Stimulated activated CD4-positive, alpha-beta T cell treated with anti-CD3 and anti-CD28 coated beads, Interleukin-1b, Interleukin-23, amount 100 ng/mL, for 24 hours (primary cell): ENCODE data around the gene FIGNL2.
"Not testable (repeated sequence)": the region's sequence is repeated elsewhere in the genome, so short reads cannot be mapped to it uniquely, and the experiment has no call there.

Experiments
- DNase-seq, 4 experiments: peaks; one replicate each; pipeline ENCODE4 v3.0.0-alpha.2; 2020; ENCODE audit warnings: low read depth in 4 of 4, low spot score in 1 of 4

Gene FIGNL2, protein sequence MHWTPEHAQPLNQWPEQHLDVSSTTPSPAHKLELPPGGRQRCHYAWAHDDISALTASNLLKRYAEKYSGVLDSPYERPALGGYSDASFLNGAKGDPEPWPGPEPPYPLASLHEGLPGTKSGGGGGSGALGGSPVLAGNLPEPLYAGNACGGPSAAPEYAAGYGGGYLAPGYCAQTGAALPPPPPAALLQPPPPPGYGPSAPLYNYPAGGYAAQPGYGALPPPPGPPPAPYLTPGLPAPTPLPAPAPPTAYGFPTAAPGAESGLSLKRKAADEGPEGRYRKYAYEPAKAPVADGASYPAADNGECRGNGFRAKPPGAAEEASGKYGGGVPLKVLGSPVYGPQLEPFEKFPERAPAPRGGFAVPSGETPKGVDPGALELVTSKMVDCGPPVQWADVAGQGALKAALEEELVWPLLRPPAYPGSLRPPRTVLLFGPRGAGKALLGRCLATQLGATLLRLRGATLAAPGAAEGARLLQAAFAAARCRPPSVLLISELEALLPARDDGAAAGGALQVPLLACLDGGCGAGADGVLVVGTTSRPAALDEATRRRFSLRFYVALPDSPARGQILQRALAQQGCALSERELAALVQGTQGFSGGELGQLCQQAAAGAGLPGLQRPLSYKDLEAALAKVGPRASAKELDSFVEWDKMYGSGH

DNA sequence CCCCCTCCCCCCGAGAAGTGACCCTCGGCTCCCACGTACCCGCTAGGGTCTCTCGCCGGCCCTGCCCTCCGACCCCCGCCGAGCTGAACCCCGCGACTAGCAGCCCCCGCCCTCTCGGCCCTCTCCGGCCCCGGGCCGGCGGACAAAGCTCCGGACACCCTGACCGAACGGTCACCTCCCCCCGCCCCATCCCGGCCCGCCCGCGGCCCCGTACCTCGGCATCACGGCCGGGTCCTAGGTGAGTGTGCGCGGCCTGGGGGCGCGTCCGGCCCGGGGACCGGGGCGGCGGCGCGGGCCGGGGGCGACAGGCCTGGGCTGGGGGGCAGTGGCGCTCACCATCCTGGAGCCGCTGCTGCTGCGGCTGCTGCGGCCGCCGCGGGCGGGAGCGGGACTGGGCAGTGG lies at the start of gene FIGNL2:
TSS of gene FIGNL2 (minus strand) at position 393 of the 402 bp plus-strand sequence. CDS start 26,305 bp downstream, outside the sequence.
- no peak for DNase-seq

- DNase-seq = no peak
These were observed 48.7 kb upstream of the FIGNL2 start for GRCh38 chr12:51897181-51897580.

- DNase-seq = no peak
These were observed 47.7 kb upstream of the FIGNL2 start for GRCh38 chr12:51896236-51896635.

GRCh38 chr12:51895378-51896135 lies 47.0 kb upstream of the FIGNL2 start:
- DNase-seq = no peak

DNA sequence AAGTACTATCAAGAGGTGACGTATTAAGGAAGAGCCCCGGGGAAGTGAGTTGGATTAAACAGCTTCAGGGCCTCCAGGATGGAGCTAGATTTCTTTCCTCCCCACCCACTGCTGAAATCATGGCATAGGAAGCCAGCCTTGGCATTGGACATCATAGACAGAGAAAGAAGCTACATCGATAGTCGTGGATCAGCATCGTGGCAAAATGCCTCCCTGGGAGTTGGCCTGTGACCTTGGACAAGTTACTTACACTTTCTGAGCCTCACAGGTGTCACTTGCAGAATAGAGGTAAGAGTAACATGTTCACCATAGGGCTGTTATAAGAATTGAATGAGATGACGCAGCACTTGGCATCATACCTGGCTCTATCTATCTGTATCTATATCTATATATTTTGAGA lies 45.3 kb upstream of the FIGNL2 start:
- DNase-seq = no peak

- DNase-seq = no peak
These were observed 43.3 kb upstream of the FIGNL2 start for GRCh38 chr12:51891843-51892242.

- no peak for DNase-seq
These were observed 42.1 kb upstream of the FIGNL2 start for GRCh38 chr12:51890511-51891171.

GRCh38 chr12:51890133-51890464 lies 41.6 kb upstream of the FIGNL2 start:
- DNase-seq = no peak

GRCh38 chr12:51889216-51890132 lies 41.0 kb upstream of the FIGNL2 start:
- DNase-seq = no peak

GRCh38 chr12:51888316-51889215 lies 40.0 kb upstream of the FIGNL2 start:
- no peak for DNase-seq

DNA sequence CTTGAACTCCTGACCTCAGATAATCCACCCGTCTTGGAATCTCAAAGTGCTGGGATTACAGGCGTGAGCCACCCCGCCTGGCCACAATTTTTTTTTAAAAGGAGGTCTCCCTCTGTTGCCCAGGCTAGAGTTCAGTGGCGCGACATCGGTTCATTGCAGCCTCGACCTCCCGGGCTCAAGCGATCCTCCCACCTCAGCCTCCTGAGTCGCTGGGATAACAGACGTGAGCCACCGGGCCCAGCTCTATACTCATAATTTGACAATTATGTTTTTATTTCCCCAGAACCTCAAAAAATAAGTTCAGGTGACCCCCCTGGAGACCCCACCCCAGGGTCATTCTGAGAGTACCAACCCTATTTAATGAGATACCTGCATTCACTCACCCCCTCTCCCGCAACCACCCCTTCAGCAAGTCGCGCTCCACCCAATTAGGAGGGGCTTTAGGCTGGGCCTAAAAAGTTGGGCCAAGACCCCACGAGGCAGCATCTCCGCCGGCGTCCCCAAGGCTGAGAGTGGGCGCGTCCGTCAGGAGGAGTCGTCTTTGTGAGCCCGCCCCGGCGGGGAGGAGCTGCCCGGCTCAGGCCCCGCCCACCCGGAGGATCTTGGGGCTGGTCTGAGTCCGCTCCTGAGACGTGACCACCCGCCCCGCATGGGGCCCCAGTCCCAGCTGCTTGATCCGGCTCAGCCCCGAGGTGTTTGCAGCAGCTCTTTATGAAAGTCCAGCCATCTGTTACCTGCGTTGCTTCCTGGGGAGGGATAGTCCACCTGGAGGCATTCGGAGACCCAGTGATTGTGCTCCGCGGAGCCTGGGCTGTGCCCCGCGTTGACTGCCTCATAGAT lies 39.2 kb upstream of the FIGNL2 start, which contains the start of gene ANKRD33:
TSS of gene ANKRD33 (plus strand) at position 628 of the 840 bp plus-strand sequence. CDS start at position 712, 84 bp downstream.
- no peak for DNase-seq

DNA sequence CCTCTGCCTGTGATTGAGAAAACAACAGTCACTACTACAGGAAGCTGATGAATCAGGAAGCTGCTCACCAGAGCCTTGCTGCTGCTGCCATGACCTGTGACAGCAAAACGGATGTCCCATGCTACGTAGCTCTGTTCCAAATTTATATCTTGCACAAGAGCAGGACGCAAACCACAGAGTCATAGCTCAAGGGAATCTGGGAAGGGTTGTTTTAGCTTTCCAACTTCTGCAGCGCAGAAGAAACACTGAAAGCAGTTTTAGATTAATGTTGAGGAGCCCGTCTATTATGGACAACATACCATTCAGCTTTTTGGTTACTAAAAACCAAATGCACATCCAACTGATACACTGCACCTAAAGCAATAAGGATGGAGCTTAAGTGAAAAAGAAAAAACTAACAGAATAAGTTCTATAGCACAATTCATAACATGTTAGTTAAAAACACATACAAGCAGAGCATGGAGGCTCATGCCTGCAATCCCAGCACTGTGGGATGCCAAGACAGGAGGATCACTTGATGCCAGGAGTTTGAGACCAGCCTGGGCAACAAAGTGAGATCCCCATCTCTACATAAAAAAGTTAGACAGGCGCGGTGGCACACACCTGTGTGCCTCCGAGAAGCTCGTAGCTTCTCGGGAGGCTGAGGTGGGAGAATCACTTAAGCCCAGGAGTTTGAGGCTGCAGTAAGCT lies 37.6 kb upstream of the FIGNL2 start:
- DNase-seq = no peak

GRCh38 chr12:51885294-51886020 lies 36.9 kb upstream of the FIGNL2 start:
- not testable (repeated sequence) for DNase-seq

GRCh38 chr12:51884676-51885229 lies 36.2 kb upstream of the FIGNL2 start:
- no peak for DNase-seq

GRCh38 chr12:51883998-51884675 lies 35.6 kb upstream of the FIGNL2 start:
- DNase-seq = no peak

- DNase-seq = no peak
These were observed 34.8 kb upstream of the FIGNL2 start for GRCh38 chr12:51883295-51883694.
